ENCODE measurements around the gene MICU2. TPM values are rescaled to one million over a fixed set of nuclear protein-coding genes. Genes with fewer than 3 reads are reported as not detected.

The MICU2 gene
- total RNA-seq, 1 donor from 2014 or later = 104 TPM

DNA sequence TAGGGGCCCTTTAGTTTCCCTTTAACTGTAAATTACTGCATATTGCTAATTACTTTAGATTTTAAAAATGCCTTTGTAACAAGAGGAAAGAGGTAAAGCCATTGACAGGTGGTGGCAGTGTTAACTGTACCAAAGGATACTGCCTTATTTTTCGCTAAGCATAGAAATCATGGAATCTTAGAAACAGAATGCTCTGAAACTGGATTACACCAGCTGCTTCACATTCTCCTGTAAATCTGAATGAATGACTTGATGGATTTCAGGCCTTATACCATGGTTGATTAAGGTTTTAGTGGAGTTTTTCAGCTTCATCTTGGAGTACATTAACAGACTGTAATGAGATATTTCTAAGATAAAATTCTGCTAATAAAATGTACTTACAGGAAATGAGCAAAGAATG lies 25.2 kb downstream of the MICU2 start:
- Histone ChIP-seq H3K36me3 (ENCODE audit: control insufficient read depth, insufficient read depth, low read length) (no peaks in the 10 kb centered on the region), H3K4me3 (ENCODE audit: low read depth, low read length) (no peak overlapping the region), H3K27me3 (ENCODE audit: control insufficient read depth, insufficient read depth, low read length) (no peaks in the 10 kb centered on the region)
- DNase-seq (ENCODE audit: low read depth) = no peak
- no peak for TF ChIP-seq CTCF (IDR thresholded peaks at IDR 0.05; ENCODE audit: insufficient read depth, low read length, poor library complexity, severe bottlenecking)

DNA sequence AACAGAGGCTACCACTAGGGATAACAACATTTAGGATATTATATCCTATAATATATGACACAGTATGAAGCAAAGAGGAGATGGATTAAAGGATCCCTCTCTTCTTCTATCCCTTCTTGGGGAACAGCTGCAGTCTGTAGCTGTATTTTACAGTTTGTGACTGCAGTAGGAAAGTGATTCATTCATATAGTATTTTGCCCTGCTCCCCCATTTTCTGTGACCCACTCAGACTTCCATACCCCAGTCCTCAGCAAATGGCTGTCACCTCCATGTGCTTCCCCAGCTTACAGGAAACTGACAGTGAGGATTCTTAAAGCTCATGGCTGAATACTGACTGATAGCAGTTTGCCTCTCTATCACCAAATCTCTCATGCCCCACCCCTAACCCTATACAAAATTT lies 27.5 kb downstream of the MICU2 start:
- no peak for TF ChIP-seq CTCF (IDR thresholded peaks at IDR 0.05; ENCODE audit: insufficient read depth, low read length, poor library complexity, severe bottlenecking)
- Histone ChIP-seq H3K4me3 (ENCODE audit: low read depth, low read length) (no peak overlapping the region), H3K36me3 (ENCODE audit: control insufficient read depth, insufficient read depth, low read length) (no peaks in the 10 kb centered on the region), H3K27me3 (ENCODE audit: control insufficient read depth, insufficient read depth, low read length) (no peaks in the 10 kb centered on the region)
- no peak for DNase-seq (ENCODE audit: low read depth)

DNA sequence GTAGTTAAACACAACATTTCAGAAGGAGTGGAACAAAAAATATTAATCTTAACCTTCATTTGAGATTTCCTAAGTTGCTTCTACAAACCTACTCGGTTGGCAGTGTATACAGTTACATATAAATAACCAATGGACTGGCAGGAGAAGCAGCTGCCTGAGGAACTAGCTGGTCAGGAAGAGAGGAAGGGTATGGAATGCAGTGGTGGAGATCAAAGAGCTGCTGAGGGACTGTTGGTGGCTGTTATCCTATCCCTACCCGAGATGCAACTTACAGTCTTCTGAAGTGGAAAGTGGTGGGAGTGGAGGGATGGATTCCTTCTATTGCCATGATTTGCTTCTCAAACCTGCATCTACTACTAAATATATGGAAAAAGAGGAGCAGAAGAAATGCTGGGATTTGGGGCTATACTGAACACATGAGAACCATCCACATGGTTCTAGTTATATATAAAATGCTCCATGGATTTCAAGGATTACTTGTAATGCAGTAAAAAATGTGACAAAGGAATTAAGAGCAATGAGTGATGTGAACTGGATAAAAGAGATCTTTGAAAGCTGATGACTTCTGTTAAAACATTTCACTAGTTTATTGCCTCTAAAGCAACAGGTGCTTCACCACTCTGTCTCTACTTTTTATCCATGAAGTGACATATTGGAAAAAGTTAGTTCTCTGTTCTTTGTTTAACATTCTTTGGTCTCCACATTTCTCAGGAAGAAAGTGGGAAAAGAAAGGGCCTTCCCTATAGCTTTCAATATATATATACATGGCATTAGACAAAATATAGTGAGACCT lies 29.9 kb downstream of the MICU2 start:
- no peaks in the 10 kb centered on the region for H3K36me3 ChIP-seq (ENCODE audit: control insufficient read depth, insufficient read depth, low read length)
- H3K27me3 ChIP-seq (ENCODE audit: control insufficient read depth, insufficient read depth, low read length) = no peaks in the 10 kb centered on the region
- no peak for TF ChIP-seq CTCF (IDR thresholded peaks at IDR 0.05; ENCODE audit: insufficient read depth, low read length, poor library complexity, severe bottlenecking)
- no peak overlapping the region for H3K4me3 ChIP-seq (ENCODE audit: low read depth, low read length)
- DNase-seq (ENCODE audit: low read depth) = no peak

- Histone ChIP-seq H3K27me3 (ENCODE audit: control insufficient read depth, insufficient read depth, low read length) (no peaks in the 10 kb centered on the region), H3K36me3 (ENCODE audit: control insufficient read depth, insufficient read depth, low read length) (no peaks in the 10 kb centered on the region), H3K4me3 (ENCODE audit: low read depth, low read length) (no peak overlapping the region)
- no peak for TF ChIP-seq CTCF (IDR thresholded peaks at IDR 0.05; ENCODE audit: insufficient read depth, low read length, poor library complexity, severe bottlenecking)
- no peak for DNase-seq (ENCODE audit: low read depth)
Observed at GRCh38 chr13:21569686-21570085, 34.3 kb downstream of the MICU2 start.

- no peak for TF ChIP-seq CTCF (IDR thresholded peaks at IDR 0.05; ENCODE audit: insufficient read depth, low read length, poor library complexity, severe bottlenecking)
- no peak overlapping the region for H3K4me3 ChIP-seq (ENCODE audit: low read depth, low read length)
- no peaks in the 10 kb centered on the region for H3K36me3 ChIP-seq (ENCODE audit: control insufficient read depth, insufficient read depth, low read length)
- no peak for DNase-seq (ENCODE audit: low read depth)
- H3K27me3 ChIP-seq (ENCODE audit: control insufficient read depth, insufficient read depth, low read length) = no peaks in the 10 kb centered on the region
Observed at GRCh38 chr13:21568854-21569253, 35.1 kb downstream of the MICU2 start.

DNA sequence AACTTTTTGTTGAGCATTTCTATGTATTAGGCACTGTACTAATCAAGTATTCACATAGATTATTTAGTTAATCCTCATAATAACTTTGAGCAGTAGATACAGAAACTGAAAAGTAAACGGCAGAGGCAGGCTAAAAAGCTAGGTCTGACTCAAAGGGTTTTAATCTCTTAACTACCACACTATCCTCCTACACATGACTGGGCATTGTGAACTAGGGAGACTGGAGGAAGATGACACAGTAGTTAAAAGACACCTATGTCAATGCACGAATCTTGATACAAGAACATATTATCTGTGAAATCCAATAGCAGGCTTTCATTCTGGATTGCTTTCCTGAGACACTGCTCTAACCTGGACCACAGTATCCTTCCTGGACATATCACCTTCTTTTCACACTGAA lies 36.3 kb downstream of the MICU2 start:
- DNase-seq (ENCODE audit: low read depth) = no peak

More for the DNA sequence above, 36.3 kb downstream of the MICU2 start:
- no peak for TF ChIP-seq CTCF (IDR thresholded peaks at IDR 0.05; ENCODE audit: insufficient read depth, low read length, poor library complexity, severe bottlenecking)
- H3K27me3 ChIP-seq (ENCODE audit: control insufficient read depth, insufficient read depth, low read length) = no peaks in the 10 kb centered on the region
- H3K36me3 ChIP-seq (ENCODE audit: control insufficient read depth, insufficient read depth, low read length) = no peaks in the 10 kb centered on the region
- H3K4me3 ChIP-seq (ENCODE audit: low read depth, low read length) = no peak overlapping the region

Data from kidney epithelial cell (primary cell).